NCI-H2107 treated with DMSO at 0.1 percent for 48 hours (cell line): ENCODE measurements around the gene MCAT.

Experiments
- DNase-seq: peaks from one replicate; lab custom pipeline; 2025; ENCODE audit not compliant: unreplicated experiment; lab: John Stamatoyannopoulos, UW

The MCAT gene

DNA sequence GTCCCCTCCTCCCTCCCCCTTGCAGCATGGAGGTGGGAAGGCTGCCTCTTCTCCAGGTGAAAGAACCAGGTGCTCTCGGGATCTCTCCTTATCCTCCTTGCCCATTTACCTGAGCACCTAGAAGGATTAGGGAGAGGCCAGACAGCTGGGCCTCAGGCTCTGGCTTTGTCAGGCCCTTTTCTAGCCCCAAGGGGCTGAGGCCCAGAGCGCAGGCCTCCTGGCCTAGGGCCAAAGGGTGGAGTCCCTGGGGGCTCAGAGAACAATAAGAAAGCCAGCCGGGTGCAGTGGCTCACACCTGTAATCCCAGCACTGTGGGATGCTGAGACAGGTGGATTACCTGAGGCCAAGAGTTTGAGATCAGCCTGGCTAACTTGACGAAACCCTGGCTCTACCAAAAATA, 48.6 kb downstream of the MCAT start:
- no peak for DNase-seq

- peak; percentile 38 for DNase-seq
These were observed 49.1 kb downstream of the MCAT start for GRCh38 chr22:43094085-43094484.

- no peak for DNase-seq
These were observed 51.1 kb downstream of the MCAT start for GRCh38 chr22:43092085-43092484.

GRCh38 chr22:43090130-43090789, 52.9 kb downstream of the MCAT start:
- peak; percentile 64 for DNase-seq

DNA sequence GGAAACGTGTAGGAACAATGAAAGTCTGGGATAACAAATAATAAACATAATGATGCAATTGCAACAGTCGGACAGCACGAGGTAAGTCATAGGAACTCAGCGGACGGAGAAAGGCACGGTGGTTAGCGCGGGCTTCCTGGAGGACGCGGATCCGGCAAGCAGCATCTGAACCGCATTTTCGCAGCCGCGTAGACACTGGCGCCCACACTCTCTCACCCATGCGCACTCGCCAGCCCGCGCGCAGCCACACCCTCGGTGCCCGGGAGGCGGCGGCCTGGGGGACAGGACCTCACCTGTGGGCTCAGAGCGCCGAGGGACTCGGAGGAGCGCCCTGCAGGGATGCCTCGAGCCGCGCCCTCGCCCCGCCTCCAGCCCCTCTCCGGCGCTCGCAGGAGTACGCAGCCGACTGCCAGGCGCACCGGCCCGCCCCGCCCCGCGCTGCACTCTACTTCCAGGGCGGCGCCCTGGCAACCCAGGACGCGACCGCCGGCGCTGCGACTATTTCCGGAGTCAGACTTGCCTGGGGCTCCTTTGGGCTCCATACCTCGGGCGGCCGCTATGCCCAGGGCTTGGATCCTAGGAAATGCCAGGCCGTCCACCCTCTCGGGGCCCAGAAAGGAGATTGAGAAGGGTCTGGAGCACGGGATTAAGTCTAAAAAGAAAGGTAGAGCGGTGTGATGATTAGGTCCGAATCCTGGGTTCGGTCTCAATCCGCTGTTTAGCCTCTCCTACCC, 54.0 kb downstream of the MCAT start, which contains the start of gene TTLL1:
TTLL1 (minus strand) TSS at position 408 of the 734 bp plus-strand sequence. CDS start 13,805 bp downstream, outside the sequence.
- DNase-seq = peak; percentile 52

- no peak for DNase-seq
These were observed 54.6 kb downstream of the MCAT start for GRCh38 chr22:43088627-43088983.

DNA sequence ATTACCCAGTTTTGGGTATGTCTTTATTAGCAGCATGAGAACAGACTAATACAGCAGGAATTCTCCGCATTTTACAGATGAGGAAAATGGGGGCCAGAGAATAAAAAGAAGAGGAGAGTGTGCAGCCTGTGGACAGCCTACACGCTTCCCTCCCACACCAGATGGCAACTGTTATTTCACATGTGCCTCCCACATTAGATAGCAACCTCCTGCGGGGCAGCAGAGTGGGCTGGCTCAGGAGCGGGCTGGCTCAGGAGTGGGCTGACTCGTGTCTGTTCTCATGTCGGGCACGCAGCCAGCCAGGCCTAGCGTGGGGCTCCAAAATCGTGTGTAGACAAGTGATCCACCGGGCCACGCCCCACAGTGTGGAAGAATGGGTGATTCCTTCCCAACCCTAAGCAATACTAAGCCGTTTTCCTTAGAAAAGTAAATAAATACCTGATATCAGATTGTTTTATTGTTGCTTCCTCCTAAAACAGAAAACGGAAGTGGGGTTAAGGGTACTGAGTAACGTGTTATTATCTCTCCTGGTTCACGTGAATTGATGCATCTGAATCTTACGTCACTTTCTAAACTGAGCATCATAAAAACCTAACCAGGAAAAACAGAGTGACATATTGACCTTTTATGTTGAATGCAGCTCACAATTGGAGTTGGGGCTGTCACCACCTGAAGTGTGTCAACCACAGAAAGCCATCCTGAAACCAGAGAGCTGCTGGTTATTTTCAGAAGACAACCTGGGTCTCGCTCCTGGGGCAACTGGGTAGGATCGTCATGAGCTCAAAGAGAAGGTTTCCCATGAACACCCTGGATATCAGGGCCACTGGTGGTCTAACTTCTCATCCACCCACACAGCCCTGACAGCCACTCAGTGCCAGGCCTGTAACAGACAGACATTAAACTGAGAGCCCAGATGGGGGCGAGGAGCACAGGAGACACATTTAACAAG, 57.3 kb downstream of the MCAT start:
- no peak for DNase-seq
